Measurements from ENCODE around the gene C19orf85.

Gene C19orf85

GRCh38 chr19:55476100-55476775 is 11.7 kb upstream of the C19orf85 start, which contains the start of gene ZNF628:
TSS of gene ZNF628 (plus strand) at chr19:55476617. CDS start at chr19:55479911, 3,294 bp downstream.
- peak; percentile 99 for DNase-seq

DNA sequence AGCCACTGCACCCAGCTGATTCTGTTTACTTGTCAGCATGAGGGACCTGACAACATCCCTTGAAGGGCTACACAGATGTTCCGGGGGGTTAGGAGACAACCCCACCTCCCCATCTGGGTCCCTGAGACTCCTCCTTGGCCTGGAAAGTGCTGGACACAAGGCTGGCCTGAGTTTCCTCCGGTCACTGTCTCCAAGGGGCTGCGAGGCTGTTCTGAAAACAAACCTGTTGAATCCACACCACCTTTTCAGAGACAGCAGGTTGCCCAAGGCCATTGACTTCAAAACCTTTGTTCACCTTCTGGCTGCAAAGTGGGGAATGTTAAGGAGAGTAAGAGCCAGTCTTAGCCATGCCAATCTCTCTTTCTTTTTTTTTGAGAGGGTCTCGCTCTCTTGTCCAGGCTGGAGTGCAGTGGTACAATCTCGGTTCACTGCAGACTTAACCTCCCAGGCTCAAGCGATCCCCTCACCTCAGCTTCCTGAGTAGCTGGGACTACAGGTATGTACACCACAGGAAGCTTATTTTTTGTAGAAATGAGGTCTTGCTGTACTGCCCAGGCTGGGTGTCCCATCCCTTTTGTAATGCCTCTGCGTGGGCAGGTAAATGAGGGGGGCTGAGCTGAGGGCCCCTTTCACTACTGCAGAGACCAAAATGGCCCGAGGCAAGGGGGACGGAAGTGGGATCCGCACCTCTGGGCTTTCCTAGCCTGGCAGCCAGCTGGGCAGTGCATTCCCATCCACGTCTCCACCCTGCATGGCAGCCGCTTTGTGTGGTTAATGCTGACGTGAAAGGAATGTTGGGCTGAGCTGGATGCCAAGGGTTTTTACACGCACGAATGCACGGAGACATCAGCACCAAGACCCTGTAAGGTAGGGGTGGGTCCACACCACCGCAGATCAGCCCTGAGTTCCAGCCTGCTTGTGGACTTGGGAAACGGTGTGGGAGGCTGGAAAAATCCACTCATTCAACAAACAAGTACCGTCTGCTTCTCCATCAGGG is 10.0 kb upstream of the C19orf85 start:
- no peak for DNase-seq

DNA sequence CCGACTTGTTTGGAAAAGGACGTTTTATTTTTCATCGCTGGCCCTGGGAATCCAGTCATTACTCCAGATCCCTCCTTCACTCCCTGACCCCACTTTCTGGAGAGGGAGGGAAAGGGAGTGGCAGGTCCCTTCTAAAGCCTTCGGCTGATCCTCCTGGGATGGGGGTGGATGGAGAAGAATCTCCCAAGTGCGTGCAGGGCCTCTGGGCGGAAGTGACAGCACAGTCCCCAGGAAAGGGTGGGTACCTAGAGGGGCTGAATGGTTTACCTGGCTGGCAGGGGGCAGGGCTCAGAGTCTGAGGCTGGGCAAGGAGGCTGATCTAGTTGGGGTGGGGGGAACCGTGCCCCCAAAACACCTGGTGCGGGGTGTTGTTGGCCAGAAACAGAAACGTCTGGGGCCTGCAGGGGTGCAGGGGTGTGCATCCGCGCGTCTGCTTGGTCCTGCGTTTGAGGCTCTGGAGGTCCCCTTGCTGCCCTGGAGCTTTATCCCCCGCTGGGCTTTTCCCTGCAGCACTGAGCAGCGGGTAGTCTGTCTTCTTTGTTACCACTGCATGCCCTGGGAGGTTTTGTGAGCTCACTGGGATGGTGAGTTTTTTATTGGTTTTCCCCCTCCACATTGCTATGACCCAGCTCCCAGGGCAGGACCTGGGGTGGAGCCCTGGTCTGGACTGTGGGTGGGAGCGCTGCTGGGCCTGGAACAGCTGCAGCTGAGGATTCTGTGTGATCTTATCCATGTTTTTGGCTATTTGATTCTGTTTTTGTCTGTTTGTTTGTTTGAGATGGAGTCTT is 8.9 kb upstream of the C19orf85 start:
- no peak for DNase-seq

- no peak for DNase-seq
These were observed 7.9 kb upstream of the C19orf85 start for GRCh38 chr19:55472463-55472862.

GRCh38 chr19:55471266-55471665 is 6.7 kb upstream of the C19orf85 start:
- no peak for DNase-seq

DNA sequence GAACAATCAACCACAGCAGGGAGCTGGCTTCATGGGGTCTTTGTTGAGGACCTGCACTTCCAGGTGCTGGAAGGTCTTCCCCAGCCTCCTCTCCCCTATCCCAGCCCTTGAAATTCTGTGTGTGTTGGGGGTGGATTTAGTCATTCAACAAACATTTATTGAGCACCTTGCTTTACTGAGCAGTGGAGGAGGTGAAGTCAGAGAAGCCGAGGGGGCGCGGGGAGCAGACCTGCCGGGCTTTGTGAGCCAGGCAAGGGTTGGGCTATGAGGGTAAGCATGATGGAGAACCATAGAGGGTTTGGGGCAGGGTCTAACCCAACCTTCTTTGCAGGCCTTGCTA is 3.5 kb upstream of the C19orf85 start:
- no peak for DNase-seq

- DNase-seq, result peak; percentile 84
These were observed 2.9 kb upstream of the C19orf85 start for GRCh38 chr19:55467236-55468053.

DNA sequence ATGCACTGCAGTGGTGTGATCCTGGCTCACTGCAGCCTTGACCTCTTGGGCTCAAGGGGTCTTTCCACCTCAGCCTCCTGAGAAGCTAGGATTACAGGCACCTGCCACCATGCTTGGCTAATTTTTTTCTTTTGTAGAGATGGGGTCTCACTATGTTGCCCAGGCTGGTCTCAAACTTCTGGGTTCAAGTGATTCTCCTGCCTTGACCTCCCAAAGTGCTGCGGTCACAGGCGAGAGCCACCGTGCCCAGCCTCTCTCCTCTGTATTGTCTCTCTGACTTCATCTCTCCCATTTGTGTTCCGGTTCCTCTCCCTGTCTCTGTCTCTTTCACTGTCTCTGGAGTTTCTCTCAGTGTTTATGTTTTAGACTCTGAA is 1.7 kb upstream of the C19orf85 start:
- no peak for DNase-seq

DNA sequence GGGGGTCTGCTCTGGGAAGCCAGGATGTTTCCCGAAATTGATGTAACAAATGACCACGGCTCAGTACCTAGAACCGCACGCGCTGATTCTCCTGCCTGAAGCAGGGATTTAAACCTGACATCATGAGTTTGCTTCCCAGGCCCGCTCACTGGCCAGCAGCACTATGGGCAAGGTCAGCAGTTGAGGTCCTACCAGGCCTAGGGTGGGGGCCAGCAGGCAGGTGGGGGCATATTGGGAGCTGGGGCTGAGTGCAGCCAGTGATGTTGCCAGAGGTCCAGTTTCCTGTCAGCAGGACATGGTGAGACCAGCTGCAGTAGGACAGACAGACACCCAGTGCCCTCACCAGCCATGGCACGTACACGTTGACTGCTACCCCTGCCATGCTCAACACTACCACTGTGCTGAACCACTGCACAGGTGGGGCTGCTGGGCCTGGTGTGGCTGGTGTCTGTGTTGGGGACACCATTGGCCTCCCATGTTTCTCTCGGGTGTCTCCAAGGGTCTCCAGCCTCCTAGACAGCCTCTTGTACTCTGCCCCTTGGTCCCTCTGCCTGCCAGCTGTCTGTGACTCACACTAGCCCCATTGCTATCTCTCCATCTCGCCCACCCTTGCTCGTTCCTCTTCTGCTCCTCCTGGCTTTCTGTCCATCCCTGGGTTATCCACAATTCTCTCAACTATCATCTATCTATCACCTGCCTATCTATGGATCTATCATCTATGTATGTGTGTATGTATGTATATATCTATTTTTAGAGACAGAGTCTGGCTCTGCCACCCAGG is 1.1 kb upstream of the C19orf85 start:
- no peak for DNase-seq

DNA sequence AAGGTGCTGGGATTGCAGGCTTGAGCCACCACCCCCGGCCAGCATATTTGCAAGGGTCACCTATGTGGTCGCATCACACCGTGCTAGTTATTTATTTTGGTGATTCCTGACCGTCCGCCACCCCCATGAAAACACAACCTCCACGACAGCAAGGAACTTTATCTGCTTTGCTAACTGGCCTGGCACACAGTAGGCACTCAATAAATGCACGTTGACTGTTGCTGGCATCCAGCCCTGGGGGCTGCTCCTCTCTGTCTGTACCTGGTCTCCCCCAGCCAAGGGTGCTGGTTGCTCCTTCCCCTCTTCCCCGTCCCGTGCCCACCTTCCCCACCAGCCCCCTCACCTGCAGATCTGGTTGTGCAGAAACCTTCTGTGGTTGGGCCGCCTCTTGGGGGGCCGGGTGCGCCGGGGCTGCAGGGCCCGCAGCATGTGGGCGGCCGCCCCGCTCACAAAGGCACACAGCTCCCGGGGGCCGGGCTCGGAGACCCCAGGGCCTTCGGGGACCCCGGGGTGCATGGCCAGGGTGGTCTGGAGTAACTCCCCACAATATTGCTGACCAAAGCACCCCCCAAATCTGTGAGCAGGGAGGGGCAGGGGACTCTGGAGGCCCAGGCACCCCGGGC is 401 bp downstream of the C19orf85 start:
- no peak for DNase-seq

- no peak for DNase-seq
These were observed 944 bp downstream of the C19orf85 start for GRCh38 chr19:55463583-55464031.

DNA sequence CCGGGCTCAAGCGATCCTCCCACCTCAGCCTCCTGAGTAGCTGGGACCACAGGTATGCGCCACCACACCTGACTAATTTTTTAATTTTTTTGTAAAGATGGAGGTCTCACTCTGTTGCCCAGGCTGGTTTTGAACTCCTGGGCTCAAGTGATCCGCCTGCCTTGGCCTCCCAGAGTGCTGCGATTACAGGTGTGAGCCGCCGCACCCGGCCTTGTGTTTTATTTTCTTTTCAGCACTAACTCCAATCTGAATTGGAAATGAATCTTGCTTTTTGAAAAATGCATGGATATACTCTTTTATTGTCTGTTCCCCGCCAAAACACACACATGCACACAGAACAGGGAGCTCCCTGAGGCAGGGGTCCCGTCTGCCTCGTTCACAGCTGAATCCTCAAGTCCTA is 1.8 kb downstream of the C19orf85 start:
- DNase-seq, result no peak

- DNase-seq, result no peak
These were observed 2.5 kb downstream of the C19orf85 start for GRCh38 chr19:55461974-55462626.

DNA sequence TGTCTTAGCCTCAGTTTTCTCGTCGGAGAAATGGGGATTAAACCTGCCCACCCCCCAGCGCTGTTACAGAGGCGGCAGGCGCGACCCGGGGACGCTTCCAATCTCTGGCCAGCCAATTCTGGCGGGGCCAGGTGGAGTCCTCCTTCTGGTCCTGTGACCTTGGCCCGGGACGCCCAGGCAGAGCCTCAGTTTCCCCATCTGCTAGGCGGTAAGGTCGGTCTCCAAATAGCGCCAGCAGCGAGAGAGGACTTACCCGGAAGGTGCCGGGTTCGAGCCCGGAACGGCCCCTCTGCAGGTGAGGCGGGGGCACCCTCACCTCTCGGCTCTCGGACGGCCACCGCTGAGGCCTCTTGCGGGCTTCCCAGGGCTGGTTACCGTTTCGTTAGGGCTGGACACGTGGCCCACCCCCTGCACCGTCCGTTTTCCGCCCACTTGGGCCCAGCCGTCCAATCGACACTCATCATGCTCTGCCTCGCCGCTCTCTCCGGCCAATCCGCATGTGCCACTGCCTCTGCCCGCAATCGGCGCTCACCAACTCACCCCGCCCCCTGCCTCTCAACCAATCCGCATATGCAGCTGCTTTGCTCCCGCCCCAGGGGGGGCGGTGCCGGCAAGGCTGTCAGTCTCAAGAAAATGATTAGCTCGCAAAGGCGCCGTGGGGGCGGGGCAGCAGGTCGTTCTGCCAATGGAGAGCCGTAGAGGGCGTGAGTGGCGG is 3.1 kb downstream of the C19orf85 start, which contains the start of gene ISOC2:
Gene ISOC2, minus strand, starts transcription at position 384 of the 715 bp plus-strand sequence. CDS start 5,156 bp downstream, outside the sequence.
- peak; percentile 100 for DNase-seq

GRCh38 chr19:55460670-55461258 is 3.8 kb downstream of the C19orf85 start:
- DNase-seq, result peak; percentile 94

DNA sequence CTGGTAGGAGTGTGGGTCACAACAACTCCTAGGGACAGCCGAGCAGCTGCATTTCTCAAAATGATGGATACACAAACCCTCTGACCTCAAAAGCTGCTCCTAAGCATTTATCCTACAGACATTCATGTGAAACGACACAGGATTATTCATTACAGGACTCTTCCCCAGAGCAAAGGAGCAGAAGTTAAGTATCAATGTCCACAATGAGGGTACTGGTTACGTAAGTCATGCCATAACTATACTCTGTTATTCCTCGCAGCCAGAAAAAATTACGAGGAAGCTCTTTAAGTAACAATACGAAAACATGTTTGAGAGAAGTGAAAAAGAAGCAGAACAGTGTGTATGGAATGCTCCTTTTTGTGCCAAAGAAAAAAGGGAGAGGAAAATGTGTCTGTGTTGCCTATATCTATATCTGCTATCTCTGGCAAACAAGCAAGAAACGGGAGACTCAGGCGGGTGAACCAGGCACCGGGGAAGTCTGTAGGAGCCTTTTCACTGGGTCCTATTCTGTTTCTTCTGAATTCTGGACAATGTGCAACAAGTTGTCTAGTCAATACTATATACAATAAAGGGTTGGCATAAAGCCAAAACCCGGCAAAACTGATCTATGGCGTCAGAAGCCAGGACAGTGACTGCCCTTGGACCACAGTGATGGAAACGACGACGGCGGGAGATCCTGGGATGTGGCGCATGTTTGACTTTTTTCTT is 4.4 kb downstream of the C19orf85 start:
- no peak for DNase-seq

GRCh38 chr19:55459551-55459949 is 5.0 kb downstream of the C19orf85 start:
- DNase-seq, result no peak

- no peak for DNase-seq
These were observed 6.7 kb downstream of the C19orf85 start for GRCh38 chr19:55457683-55458457.
